GM12801 (cell line): ENCODE data around the gene CACNA1G.

Source experiments
- TF ChIP-seq, protein P1 (sequence below): IDR thresholded peaks from one replicate; pipeline ENCODE4 v1.5.1; 2011; ENCODE audit warnings: control low read depth; ENCODE audit not compliant: insufficient read length; ENCODE audit errors: extremely low read depth

The CACNA1G gene

GRCh38 chr17:50662632-50663225 lies 102.2 kb downstream of the CACNA1G start:
- TF ChIP-seq, protein P1, sequence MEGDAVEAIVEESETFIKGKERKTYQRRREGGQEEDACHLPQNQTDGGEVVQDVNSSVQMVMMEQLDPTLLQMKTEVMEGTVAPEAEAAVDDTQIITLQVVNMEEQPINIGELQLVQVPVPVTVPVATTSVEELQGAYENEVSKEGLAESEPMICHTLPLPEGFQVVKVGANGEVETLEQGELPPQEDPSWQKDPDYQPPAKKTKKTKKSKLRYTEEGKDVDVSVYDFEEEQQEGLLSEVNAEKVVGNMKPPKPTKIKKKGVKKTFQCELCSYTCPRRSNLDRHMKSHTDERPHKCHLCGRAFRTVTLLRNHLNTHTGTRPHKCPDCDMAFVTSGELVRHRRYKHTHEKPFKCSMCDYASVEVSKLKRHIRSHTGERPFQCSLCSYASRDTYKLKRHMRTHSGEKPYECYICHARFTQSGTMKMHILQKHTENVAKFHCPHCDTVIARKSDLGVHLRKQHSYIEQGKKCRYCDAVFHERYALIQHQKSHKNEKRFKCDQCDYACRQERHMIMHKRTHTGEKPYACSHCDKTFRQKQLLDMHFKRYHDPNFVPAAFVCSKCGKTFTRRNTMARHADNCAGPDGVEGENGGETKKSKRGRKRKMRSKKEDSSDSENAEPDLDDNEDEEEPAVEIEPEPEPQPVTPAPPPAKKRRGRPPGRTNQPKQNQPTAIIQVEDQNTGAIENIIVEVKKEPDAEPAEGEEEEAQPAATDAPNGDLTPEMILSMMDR: no peak

- TF ChIP-seq, protein P1: no peak
These were observed 103.4 kb downstream of the CACNA1G start for GRCh38 chr17:50663812-50664374.

DNA sequence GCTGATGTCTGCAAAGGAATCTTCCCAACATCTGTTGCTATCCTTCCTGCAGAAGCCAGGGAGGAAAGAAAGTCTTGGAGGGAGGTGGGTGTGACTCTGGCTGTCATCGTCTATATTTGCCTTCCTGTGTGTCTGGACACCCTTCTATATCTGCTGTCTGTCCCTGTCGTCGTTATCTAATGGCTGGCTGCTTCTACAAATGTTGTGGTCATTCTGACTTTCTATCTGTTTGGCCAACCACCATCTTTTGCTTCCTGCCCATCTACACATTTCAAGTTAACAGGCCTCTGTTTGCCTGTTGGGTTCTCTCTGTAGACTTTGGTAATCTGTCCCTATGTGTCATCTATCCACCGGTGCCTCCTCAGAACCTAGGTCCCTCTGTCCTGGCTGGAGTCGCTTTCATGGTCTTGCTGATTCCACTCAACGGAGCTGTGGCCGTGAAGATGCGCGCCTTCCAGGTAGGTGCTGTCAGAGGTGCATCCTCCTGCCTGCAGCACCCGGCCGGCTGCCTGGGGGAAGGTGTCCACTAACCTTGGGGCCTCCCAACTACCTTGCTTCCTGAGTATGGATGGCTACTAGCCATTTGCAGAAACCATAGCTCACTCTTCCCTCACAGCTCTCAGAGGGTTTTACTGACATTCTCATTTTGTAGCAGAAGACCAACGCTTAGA lies 104.4 kb downstream of the CACNA1G start:
- TF ChIP-seq, protein P1: no peak

- TF ChIP-seq, protein P1: no peak
These were observed 105.3 kb downstream of the CACNA1G start for GRCh38 chr17:50665838-50666237.

DNA sequence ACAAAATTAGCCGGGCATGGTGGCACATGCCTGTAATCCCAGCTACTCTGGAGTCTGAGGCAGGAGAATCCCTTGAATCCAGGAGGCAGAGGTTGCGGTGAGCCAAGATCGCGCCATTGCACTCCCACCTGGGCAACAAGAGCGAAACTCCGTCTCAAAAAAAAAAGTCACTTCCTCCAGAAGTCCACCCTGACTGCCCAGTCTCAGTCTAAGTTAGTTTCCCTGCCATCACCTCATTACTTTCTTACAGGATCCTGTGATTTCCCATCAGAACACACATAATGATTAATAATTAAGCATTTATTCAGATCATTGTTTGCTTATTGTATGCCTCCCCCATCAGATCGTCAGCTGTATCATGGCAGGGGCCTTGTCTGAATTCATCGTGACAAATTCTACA lies 105.8 kb downstream of the CACNA1G start:
- TF ChIP-seq, protein P1: no peak

DNA sequence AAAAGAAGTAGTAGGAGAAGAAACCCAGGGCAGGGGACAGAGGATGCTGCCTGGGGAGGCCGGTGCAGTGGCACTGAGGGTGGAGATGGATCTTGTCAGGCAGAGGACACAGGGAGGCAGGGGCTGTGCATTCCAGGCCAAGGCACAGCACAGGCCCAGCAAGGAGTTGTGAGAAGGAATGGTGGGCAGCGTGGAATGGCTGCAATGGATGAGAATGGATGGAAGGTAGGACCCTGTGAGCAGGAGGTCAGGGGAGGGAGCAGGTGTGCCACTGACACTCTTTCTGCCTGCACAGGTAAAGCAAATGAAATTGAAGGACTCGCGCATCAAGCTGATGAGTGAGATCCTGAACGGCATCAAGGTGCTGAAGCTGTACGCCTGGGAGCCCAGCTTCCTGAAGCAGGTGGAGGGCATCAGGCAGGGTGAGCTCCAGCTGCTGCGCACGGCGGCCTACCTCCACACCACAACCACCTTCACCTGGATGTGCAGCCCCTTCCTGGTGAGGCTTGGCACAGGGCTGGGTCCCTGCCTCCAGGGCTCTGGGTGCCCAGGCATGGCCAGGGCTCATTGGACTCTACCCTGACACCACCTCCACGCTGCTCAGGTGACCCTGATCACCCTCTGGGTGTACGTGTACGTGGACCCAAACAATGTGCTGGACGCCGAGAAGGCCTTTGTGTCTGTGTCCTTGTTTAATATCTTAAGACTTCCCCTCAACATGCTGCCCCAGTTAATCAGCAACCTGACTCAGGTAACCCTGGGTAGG lies 106.9 kb downstream of the CACNA1G start:
- TF ChIP-seq, protein P1: no peak

- TF ChIP-seq, protein P1: no peak
These were observed 107.7 kb downstream of the CACNA1G start for GRCh38 chr17:50668025-50668837.
